ENCODE results near the gene ZBTB46. TPM values are rescaled to one million over a fixed set of nuclear protein-coding genes. Genes with fewer than 3 reads are reported as not detected.

Gene ZBTB46
- total and polyA plus RNA-seq, 4 donors = 0.79 to 12.1 (median 4.7) TPM

DNA sequence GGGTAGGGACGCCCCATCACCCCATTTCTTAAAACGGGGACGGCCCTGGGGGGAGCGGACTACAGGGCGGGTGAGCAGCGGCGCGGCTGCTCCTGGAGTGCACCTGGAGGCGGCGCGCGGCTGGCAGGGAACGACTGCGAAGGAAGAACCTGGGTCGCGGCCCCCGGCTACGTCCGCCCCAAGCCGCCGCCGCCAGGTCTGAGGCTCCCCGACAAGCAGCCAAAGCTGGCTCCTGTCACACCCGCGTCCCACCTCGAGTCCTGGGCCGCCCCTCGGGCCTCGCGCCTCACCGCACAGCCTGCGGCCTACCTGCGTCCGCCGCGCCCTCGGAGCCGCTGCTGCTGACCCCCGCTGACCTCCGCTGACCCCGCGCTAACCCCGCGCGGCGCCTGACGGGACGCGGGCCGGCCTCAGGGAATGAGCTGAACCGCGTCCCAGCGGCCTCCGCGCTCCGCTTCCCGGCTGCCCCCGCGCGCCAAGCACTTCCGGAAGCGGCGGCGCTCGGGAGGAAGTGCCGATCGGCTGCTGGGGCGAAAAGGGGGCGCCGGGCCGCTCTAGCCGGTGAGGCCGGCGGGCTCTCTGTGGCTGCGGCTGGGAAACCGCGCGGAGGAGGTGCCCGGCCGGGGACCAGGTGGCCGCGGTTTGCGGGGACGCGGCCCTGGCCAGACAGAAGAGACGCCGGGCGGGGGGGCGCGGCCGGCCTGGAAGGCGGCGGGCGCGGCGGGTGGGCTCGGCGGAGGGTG lies 123.3 kb downstream of the ZBTB46 start, which contains the start of the genes ARFRP1 and ZGPAT:
Gene ARFRP1 (minus strand): TSS at position 419 of the 743 bp plus-strand sequence. CDS start 885 bp downstream, outside the sequence.
Gene ZGPAT (plus strand): TSS at position 482 of the 743 bp plus-strand sequence. CDS start 542 bp downstream, outside the sequence.
- H3K4me1 ChIP-seq (ENCODE audit: control insufficient read depth in 4 of 4, insufficient read depth in 4 of 4, low read length in 3 of 4) = peaks cover 5 to 27% (median 25%) of the 10 kb centered on the region in 4 donors
- H3K36me3 ChIP-seq (ENCODE audit: control insufficient read depth in 4 of 4, insufficient read depth in 3 of 4, low read depth in 1 of 4, low read length in 3 of 4) = peaks cover 7 to 35% (median 14%) of the 10 kb centered on the region in 4 donors
- peak within 1 kb of the TSS; percentile 76 to 96 (median 92) for H3K4me3 ChIP-seq (ENCODE audit: low read depth in 1 of 3, low read length in 3 of 3)
- H3K9ac ChIP-seq (ENCODE audit: low read depth in 1 of 2, low read length in 2 of 2) = peak within 1 kb of the TSS; percentile 36 to 55
- under 1% methylated on average over 98 of the region's 98 CpGs for WGBS
- DNase-seq (ENCODE audit: low spot score) = peak; percentile 91
- H3K27me3 ChIP-seq (ENCODE audit: control insufficient read depth in 4 of 4, insufficient read depth in 4 of 4, low read length in 3 of 4) = no peaks in the 10 kb centered on the region
- TF ChIP-seq RAD21 (IDR thresholded peaks at IDR 0.05) (peak; percentile 30 to 61), SP1 (IDR thresholded peaks at IDR 0.05) (no peak), GABPA (IDR thresholded peaks at IDR 0.05 in 1 of 2, conservative IDR thresholded peaks at IDR 0.05 in 1 of 2) (peak in 1 of 2 donors; percentile 90), EGR1 (IDR thresholded peaks at IDR 0.05; ENCODE audit: low read depth in 2 of 2) (peak in 1 of 2 donors; percentile 54), RXRA (IDR thresholded peaks at IDR 0.05) (peak; percentile 38 to 39), TAF1 (conservative IDR thresholded peaks at IDR 0.05) (no peak), NR2F2 (IDR thresholded peaks at IDR 0.05) (no peak)
- TF ChIP-seq, protein P1, sequence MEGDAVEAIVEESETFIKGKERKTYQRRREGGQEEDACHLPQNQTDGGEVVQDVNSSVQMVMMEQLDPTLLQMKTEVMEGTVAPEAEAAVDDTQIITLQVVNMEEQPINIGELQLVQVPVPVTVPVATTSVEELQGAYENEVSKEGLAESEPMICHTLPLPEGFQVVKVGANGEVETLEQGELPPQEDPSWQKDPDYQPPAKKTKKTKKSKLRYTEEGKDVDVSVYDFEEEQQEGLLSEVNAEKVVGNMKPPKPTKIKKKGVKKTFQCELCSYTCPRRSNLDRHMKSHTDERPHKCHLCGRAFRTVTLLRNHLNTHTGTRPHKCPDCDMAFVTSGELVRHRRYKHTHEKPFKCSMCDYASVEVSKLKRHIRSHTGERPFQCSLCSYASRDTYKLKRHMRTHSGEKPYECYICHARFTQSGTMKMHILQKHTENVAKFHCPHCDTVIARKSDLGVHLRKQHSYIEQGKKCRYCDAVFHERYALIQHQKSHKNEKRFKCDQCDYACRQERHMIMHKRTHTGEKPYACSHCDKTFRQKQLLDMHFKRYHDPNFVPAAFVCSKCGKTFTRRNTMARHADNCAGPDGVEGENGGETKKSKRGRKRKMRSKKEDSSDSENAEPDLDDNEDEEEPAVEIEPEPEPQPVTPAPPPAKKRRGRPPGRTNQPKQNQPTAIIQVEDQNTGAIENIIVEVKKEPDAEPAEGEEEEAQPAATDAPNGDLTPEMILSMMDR (IDR thresholded peaks at IDR 0.05; ENCODE audit: low read depth, low read length, missing input control) = no peak
- TF ChIP-seq, protein P2, sequence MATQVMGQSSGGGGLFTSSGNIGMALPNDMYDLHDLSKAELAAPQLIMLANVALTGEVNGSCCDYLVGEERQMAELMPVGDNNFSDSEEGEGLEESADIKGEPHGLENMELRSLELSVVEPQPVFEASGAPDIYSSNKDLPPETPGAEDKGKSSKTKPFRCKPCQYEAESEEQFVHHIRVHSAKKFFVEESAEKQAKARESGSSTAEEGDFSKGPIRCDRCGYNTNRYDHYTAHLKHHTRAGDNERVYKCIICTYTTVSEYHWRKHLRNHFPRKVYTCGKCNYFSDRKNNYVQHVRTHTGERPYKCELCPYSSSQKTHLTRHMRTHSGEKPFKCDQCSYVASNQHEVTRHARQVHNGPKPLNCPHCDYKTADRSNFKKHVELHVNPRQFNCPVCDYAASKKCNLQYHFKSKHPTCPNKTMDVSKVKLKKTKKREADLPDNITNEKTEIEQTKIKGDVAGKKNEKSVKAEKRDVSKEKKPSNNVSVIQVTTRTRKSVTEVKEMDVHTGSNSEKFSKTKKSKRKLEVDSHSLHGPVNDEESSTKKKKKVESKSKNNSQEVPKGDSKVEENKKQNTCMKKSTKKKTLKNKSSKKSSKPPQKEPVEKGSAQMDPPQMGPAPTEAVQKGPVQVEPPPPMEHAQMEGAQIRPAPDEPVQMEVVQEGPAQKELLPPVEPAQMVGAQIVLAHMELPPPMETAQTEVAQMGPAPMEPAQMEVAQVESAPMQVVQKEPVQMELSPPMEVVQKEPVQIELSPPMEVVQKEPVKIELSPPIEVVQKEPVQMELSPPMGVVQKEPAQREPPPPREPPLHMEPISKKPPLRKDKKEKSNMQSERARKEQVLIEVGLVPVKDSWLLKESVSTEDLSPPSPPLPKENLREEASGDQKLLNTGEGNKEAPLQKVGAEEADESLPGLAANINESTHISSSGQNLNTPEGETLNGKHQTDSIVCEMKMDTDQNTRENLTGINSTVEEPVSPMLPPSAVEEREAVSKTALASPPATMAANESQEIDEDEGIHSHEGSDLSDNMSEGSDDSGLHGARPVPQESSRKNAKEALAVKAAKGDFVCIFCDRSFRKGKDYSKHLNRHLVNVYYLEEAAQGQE (IDR thresholded peaks at IDR 0.05) = peak; percentile 17
- H3K27ac ChIP-seq (ENCODE audit: low read depth in 1 of 2, low read length in 2 of 2) = peak within 1 kb of the TSS; percentile 81 to 86
- H3K9me3 ChIP-seq (ENCODE audit: control insufficient read depth in 4 of 4, low read length in 3 of 4) = no peaks in the 10 kb centered on the region

DNA sequence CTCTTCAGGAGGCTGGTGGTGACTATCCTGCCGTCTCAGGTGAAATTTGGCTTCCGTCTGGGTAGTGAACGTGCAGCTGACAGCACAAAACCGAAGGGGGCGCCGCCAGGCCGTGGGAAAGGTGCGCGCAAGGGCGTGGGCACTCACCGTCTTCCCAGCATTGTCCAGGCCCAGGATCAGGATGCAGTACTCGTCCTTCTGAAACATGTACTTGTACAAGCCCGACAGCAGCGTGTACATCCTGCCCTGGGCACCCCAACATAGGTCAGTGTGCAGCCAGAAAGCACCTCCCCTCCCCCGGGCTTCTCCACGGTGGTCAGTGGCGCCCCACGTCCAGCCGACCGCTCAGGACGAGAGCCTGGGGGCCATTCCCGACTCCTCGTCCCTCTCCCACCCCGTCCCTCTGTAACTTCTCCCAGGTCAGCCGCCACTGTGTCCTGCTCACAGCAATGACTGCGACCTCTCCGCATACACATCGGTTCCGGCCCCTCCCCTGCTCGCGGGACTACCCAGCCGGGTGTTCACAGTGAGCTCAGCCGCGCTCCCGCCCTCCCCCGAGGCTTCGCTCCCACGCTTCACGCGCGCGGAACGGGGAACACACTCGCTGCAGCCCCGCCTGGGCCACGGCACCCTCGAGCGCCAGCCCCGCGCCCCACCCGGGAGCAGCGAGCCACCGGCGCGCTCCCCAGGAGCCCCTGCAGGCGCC lies 124.1 kb downstream of the ZBTB46 start:
- Histone ChIP-seq H3K27ac (ENCODE audit: low read depth in 1 of 2, low read length in 2 of 2) (peak overlapping the region; percentile 81 to 86), H3K4me1 (ENCODE audit: control insufficient read depth in 4 of 4, insufficient read depth in 4 of 4, low read length in 3 of 4) (peaks cover 5 to 27% (median 25%) of the 10 kb centered on the region in 4 donors), H3K36me3 (ENCODE audit: control insufficient read depth in 4 of 4, insufficient read depth in 3 of 4, low read depth in 1 of 4, low read length in 3 of 4) (peaks cover 2 to 33% (median 13%) of the 10 kb centered on the region in 4 donors), H3K9ac (ENCODE audit: low read depth in 1 of 2, low read length in 2 of 2) (peak overlapping the region; percentile 36 to 55), H3K4me3 (ENCODE audit: low read depth in 1 of 3, low read length in 3 of 3) (peak overlapping the region; percentile 76 to 96 (median 87)), H3K27me3 (ENCODE audit: control insufficient read depth in 4 of 4, insufficient read depth in 4 of 4, low read length in 3 of 4) (no peaks in the 10 kb centered on the region), H3K9me3 (ENCODE audit: control insufficient read depth in 4 of 4, low read length in 3 of 4) (no peaks in the 10 kb centered on the region)
- no peak for TF ChIP-seq GABPA (IDR thresholded peaks at IDR 0.05 in 1 of 2, conservative IDR thresholded peaks at IDR 0.05 in 1 of 2)
- peak; percentile 83 to 86 for TF ChIP-seq RAD21 (IDR thresholded peaks at IDR 0.05)
- TF ChIP-seq HNF4A (conservative IDR thresholded peaks at IDR 0.05) = peak in 1 of 2 donors; percentile 30
- TF ChIP-seq, protein P3, sequence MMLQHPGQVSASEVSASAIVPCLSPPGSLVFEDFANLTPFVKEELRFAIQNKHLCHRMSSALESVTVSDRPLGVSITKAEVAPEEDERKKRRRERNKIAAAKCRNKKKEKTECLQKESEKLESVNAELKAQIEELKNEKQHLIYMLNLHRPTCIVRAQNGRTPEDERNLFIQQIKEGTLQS (IDR thresholded peaks at IDR 0.05) = no peak
- TF ChIP-seq, protein P1 (IDR thresholded peaks at IDR 0.05; ENCODE audit: low read depth, low read length, missing input control) = peak; percentile 53
- peak in 1 of 2 donors; percentile 53 for TF ChIP-seq RXRA (IDR thresholded peaks at IDR 0.05)
- WGBS = 2% methylated on average over 56 of the region's 56 CpGs
- peak; percentile 49 for DNase-seq (ENCODE audit: low spot score)
